ENCODE results near the gene SDHA. TPM values are rescaled to one million over a fixed set of nuclear protein-coding genes. Genes with fewer than 3 reads are reported as not detected.
"Not testable (repeated sequence)": the region's sequence is repeated elsewhere in the genome, so short reads cannot be mapped to it uniquely, and the experiment has no call there.

The SDHA gene
- total and polyA plus RNA-seq, 2 donors (not counting 1 experiment from before 2014, with no cell fraction given), result 77.2 to 137 TPM

DNA sequence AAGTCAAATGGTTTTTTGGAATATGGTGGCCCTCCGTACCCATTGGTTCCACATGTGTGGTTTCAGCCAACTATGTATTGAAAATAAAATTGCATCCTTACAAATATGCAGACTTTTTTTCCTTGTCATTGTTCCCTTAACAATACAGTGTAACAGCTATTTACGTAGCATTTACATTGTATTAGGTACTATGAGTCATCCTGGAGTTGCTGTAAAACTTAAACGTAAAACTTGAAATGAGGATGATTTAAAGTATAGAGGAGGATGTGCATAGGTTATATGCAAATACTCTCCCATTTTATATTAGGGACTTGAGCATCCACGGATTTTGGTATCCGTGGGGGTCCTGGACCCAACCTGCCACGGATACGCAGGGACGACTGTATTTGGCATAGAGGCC, 16.3 kb downstream of the SDHA start:
- no peak overlapping the region for H2AFZ ChIP-seq (ENCODE audit: insufficient read depth, low read depth, low read length, poor library complexity, severe bottlenecking)
- DNase-seq, result no peak
- H3K4me3 ChIP-seq (ENCODE audit: control extremely low read depth in 1 of 5, extremely low read depth in 1 of 5, insufficient read depth in 1 of 5, low read depth in 2 of 5, low read length in 4 of 5), result no peak overlapping the region
- H3K27me3 Mint-ChIP-seq, result no peaks in the 10 kb centered on the region
- no peak overlapping the region for H3K4me2 ChIP-seq (replicated peaks; ENCODE audit: low read depth, low read length, poor library complexity, severe bottlenecking)
- no peaks in the 10 kb centered on the region for H3K79me2 ChIP-seq (ENCODE audit: control insufficient read depth, insufficient read depth, low read length)
- H3K27ac ChIP-seq (ENCODE audit: low read length in 2 of 2), result no peak overlapping the region
- no peak overlapping the region for H3K9ac ChIP-seq (ENCODE audit: low read length)
- 100% methylated on average over 5 of the region's 8 CpGs for WGBS (ENCODE audit: insufficient coverage)
- peaks cover 1 to 53% of the 10 kb centered on the region in 2 experiments for H3K36me3 ChIP-seq (replicated peaks in 1 of 2; ENCODE audit: control extremely low read depth in 1 of 2, control insufficient read depth in 1 of 2, extremely low read depth in 1 of 2, insufficient read depth in 2 of 2, low read length in 1 of 2)
- H4K20me1 ChIP-seq (ENCODE audit: control insufficient read depth, insufficient read depth, low read length, poor library complexity, severe bottlenecking), result no peaks in the 10 kb centered on the region
- ATAC-seq (ENCODE audit: low read depth), result no peak
- no peaks in the 10 kb centered on the region for H3K27me3 ChIP-seq (replicated peaks in 1 of 4; ENCODE audit: control extremely low read depth in 1 of 4, control insufficient read depth in 3 of 4, insufficient read depth in 4 of 4, low read length in 3 of 4)
- no peaks in the 10 kb centered on the region for H3K9me3 Mint-ChIP-seq (ENCODE audit: insufficient read depth)
- POLR2A ChIA-PET, result no interaction called here
- H3K4me3 Mint-ChIP-seq, result no peak overlapping the region
- H3K4me1 Mint-ChIP-seq, result no peaks in the 10 kb centered on the region
- CTCF ChIA-PET, result no interaction called here
- H3K4me1 ChIP-seq (ENCODE audit: control insufficient read depth in 2 of 2, insufficient read depth in 2 of 2, low read length in 2 of 2), result no peaks in the 10 kb centered on the region
- no peaks in the 10 kb centered on the region for H3K9me3 ChIP-seq (ENCODE audit: control extremely low read depth in 1 of 3, control insufficient read depth in 2 of 3, insufficient read depth in 1 of 3, low read length in 2 of 3)
- intact Hi-C loops (cut with micrococcal nuclease), result no loop called here
- no peak for TF ChIP-seq EZH2 (IDR thresholded peaks at IDR 0.05; ENCODE audit: borderline replicate concordance, insufficient read depth, low read depth, low read length, poor library complexity, severe bottlenecking)
- TF ChIP-seq, protein P1, sequence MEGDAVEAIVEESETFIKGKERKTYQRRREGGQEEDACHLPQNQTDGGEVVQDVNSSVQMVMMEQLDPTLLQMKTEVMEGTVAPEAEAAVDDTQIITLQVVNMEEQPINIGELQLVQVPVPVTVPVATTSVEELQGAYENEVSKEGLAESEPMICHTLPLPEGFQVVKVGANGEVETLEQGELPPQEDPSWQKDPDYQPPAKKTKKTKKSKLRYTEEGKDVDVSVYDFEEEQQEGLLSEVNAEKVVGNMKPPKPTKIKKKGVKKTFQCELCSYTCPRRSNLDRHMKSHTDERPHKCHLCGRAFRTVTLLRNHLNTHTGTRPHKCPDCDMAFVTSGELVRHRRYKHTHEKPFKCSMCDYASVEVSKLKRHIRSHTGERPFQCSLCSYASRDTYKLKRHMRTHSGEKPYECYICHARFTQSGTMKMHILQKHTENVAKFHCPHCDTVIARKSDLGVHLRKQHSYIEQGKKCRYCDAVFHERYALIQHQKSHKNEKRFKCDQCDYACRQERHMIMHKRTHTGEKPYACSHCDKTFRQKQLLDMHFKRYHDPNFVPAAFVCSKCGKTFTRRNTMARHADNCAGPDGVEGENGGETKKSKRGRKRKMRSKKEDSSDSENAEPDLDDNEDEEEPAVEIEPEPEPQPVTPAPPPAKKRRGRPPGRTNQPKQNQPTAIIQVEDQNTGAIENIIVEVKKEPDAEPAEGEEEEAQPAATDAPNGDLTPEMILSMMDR (IDR thresholded peaks at IDR 0.05), result no peak
- no peak overlapping the region for H3K27ac Mint-ChIP-seq

DNA sequence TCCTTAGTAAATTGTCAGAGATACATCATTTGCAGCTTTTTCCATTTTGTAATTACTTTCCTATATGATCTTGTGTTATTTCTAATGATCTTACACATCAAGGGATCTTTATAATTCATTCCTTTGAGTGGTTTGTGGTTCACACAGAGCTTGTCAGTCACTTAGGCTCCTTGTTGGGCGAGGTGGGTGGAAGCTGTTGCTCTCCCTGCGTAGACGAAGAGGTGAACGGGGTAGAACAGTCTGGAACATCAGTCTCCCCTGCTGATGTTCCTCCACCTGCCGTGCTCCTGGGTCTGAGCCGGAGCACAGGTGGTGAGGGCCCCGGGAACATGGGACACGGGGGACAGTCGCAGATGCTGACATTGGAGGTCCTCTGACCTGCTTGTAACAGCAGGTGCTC, 17.4 kb downstream of the SDHA start:
- H3K27me3 ChIP-seq (replicated peaks in 1 of 4; ENCODE audit: control extremely low read depth in 1 of 4, control insufficient read depth in 3 of 4, insufficient read depth in 4 of 4, low read length in 3 of 4); H2AFZ ChIP-seq (ENCODE audit: insufficient read depth, low read depth, low read length, poor library complexity, severe bottlenecking); POLR2A ChIA-PET; intact Hi-C loops (cut with micrococcal nuclease); H3K9me3 ChIP-seq (ENCODE audit: control extremely low read depth in 1 of 3, control insufficient read depth in 2 of 3, insufficient read depth in 1 of 3, low read length in 2 of 3); H3K4me3 Mint-ChIP-seq; H3K9me3 Mint-ChIP-seq (ENCODE audit: insufficient read depth); H3K4me3 ChIP-seq (ENCODE audit: control extremely low read depth in 1 of 5, extremely low read depth in 1 of 5, insufficient read depth in 1 of 5, low read depth in 2 of 5, low read length in 4 of 5); H3K4me1 ChIP-seq (ENCODE audit: control insufficient read depth in 2 of 2, insufficient read depth in 2 of 2, low read length in 2 of 2); H3K27me3 Mint-ChIP-seq; H3K4me1 Mint-ChIP-seq; H3K27ac Mint-ChIP-seq; H3K79me2 ChIP-seq (ENCODE audit: control insufficient read depth, insufficient read depth, low read length); H3K4me2 ChIP-seq (replicated peaks; ENCODE audit: low read depth, low read length, poor library complexity, severe bottlenecking); DNase-seq; ATAC-seq (ENCODE audit: low read depth); H4K20me1 ChIP-seq (ENCODE audit: control insufficient read depth, insufficient read depth, low read length, poor library complexity, severe bottlenecking); H3K9ac ChIP-seq (ENCODE audit: low read length); H3K27ac ChIP-seq (ENCODE audit: low read length in 2 of 2): not testable (repeated sequence)
- 100% methylated on average over 4 of the region's 9 CpGs for whole genome bisulfite sequencing (ENCODE audit: insufficient coverage)
- peaks cover 2 to 53% of the 10 kb centered on the region in 2 experiments for H3K36me3 ChIP-seq (replicated peaks in 1 of 2; ENCODE audit: control extremely low read depth in 1 of 2, control insufficient read depth in 1 of 2, extremely low read depth in 1 of 2, insufficient read depth in 2 of 2, low read length in 1 of 2)
- CTCF ChIA-PET, result interaction anchor here (0.7 kb wide), 1 partner anchor 21 kb away, joined by 3 read pairs; no protein-coding TSS in a partner anchor

DNA sequence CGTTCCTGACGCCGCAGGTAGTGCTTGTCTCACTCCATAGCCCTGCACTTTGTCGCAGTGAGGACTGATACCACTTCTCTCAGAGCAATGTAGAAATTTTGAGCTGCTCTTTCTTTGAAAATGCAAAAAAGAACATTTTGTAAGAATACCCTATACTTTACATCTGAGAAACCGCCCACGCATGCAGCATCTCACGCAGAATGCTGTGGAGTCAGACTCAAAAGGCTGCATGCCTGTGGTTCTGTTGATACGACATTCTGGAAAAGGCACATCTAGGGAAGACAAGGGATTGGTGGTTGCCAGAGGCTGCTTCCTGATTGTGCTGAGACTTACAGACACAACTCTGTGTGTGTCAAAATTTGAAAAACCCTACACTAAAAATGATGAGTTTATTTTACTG, 19.8 kb downstream of the SDHA start:
- ATAC-seq (ENCODE audit: low read depth); H3K4me1 ChIP-seq (ENCODE audit: control insufficient read depth in 2 of 2, insufficient read depth in 2 of 2, low read length in 2 of 2); H3K27ac Mint-ChIP-seq; H3K79me2 ChIP-seq (ENCODE audit: control insufficient read depth, insufficient read depth, low read length); H3K27me3 Mint-ChIP-seq; POLR2A ChIA-PET; H3K4me2 ChIP-seq (replicated peaks; ENCODE audit: low read depth, low read length, poor library complexity, severe bottlenecking); CTCF ChIA-PET; DNase-seq; H3K4me3 Mint-ChIP-seq; intact Hi-C loops (cut with micrococcal nuclease); H3K4me1 Mint-ChIP-seq; H3K4me3 ChIP-seq (ENCODE audit: control extremely low read depth in 1 of 5, extremely low read depth in 1 of 5, insufficient read depth in 1 of 5, low read depth in 2 of 5, low read length in 4 of 5); H3K27me3 ChIP-seq (replicated peaks in 1 of 4; ENCODE audit: control extremely low read depth in 1 of 4, control insufficient read depth in 3 of 4, insufficient read depth in 4 of 4, low read length in 3 of 4); H4K20me1 ChIP-seq (ENCODE audit: control insufficient read depth, insufficient read depth, low read length, poor library complexity, severe bottlenecking); H3K9ac ChIP-seq (ENCODE audit: low read length); H3K9me3 Mint-ChIP-seq (ENCODE audit: insufficient read depth); H3K27ac ChIP-seq (ENCODE audit: low read length in 2 of 2); H2AFZ ChIP-seq (ENCODE audit: insufficient read depth, low read depth, low read length, poor library complexity, severe bottlenecking); H3K9me3 ChIP-seq (ENCODE audit: control extremely low read depth in 1 of 3, control insufficient read depth in 2 of 3, insufficient read depth in 1 of 3, low read length in 2 of 3): not testable (repeated sequence)
- 100% methylated on average over 4 of the region's 8 CpGs for WGBS (ENCODE audit: insufficient coverage)
- H3K36me3 ChIP-seq (replicated peaks in 1 of 2; ENCODE audit: control extremely low read depth in 1 of 2, control insufficient read depth in 1 of 2, extremely low read depth in 1 of 2, insufficient read depth in 2 of 2, low read length in 1 of 2), result peaks cover 9 to 55% of the 10 kb centered on the region in 2 experiments

Data from B cell (primary cell).